NCI-H128 (cell line): ENCODE results near the gene KIFC3.
A peak's percentile ranks its signal among the peaks of the same experiment; 100 is the strongest.
"Not testable (repeated sequence)": the region's sequence is repeated elsewhere in the genome, so short reads cannot be mapped to it uniquely, and the experiment has no call there.

Experiments used
- DNase-seq: peaks from one replicate; lab custom pipeline; 2025; ENCODE audit not compliant: unreplicated experiment; lab: John Stamatoyannopoulos, UW

The KIFC3 gene

GRCh38 chr16:57742543-57742942 is 59.7 kb downstream of the KIFC3 start:
- DNase-seq: no peak

DNA sequence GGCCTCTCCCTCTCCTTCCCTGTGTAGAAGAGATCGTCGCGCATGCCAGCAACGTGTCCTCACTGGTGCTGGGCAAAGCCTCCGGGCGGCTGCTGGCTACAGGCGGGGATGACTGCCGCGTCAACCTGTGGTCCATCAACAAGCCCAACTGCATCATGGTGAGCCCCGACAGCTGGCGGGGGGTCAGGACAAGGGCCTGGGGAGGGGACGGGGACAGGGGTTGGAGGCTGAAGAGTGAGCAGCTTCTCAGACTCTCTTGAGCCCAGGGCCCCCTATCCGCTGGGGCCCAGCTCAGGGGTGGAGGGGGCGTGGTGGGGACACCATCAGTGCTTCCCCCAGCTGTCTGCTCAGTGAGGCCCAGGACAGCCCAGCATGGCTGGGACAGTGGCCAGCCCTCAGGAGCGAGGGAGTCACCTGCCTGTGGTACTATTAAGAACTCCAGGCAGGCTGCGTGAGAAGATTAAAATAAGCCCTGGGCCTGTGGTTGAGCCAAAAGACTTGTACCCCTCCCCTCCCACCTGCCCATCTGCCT is 60.6 kb downstream of the KIFC3 start:
- no peak for DNase-seq

GRCh38 chr16:57740423-57741071 is 61.7 kb downstream of the KIFC3 start:
- DNase-seq: no peak

DNA sequence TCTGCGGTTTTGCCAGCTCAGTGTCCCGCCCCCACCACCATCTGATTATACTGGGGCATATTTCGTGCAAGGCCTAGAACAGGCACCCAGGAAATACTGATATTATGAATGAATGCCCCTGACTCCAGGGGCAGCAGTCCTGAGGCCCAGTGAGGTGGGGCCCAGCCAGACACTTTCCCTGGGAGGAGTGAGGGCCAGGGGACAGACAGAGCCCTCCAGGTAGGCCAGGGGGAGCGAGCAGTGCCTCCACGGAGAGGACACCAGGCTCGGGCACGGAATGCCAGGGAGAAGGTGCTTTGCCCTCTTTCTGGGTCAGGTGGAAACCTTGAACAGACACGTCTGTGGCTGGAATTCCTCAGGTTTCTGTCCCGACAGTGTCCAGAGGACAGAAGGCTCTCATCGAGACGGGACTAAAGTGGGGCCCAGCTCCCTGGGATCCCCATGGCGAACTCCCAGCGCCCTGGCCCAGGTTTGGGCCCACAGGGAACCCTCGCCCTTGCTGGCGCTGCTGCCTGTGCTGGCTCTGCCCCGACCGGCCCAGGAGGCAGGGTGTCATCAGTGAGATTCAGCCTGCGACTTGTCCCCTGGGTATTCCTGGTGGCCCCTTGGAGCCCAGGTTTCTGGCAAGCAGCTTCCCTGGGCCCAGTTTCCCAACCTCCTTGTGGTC is 62.4 kb downstream of the KIFC3 start:
- no peak for DNase-seq

- DNase-seq: no peak
Measured at GRCh38 chr16:57738844-57739243, 63.4 kb downstream of the KIFC3 start.

DNA sequence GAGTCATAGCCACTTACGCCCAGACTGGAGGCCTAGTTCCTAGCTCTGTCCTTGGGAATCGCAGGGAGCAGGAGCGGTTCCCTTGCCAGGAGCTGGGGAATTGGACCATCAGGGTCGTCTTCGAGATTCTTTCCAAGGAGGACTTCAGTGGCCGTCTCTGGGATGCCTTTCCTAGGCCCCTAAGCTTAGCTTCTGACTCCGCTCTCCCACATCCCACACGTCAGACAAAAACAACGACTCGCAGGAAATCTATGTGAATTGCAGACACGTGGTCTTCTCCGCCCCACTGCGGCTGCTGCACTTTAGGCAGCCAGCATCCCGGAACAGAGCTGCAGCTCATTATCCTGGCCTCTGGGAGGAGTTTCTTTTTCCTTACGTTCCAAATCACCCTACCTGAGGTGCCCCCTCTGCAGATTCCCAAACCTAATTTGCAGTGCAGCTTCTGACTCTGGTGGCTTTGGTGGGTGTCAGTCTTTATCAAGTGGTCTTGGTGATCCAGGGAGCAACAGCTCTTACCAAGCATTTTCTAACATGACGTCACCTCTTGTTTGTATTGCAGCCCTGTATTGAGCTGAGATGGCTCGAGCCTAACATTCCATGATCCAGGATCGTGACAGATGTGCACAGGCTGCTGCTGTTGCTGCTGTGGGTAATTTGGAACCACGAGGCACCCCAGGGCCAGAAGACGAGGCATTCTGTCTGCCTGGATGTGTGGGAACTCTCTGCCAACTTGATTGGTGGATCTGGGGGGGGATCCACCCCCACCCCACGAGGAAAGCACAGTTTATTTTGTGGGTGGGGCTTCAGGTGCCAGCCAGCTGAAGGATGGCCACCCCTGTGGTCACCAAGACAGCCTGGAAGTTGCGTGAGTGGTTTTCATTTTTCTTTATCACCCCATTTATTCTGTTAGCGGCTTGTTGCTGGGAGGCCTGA is 65.6 kb downstream of the KIFC3 start:
- peak; percentile 2 for DNase-seq

DNA sequence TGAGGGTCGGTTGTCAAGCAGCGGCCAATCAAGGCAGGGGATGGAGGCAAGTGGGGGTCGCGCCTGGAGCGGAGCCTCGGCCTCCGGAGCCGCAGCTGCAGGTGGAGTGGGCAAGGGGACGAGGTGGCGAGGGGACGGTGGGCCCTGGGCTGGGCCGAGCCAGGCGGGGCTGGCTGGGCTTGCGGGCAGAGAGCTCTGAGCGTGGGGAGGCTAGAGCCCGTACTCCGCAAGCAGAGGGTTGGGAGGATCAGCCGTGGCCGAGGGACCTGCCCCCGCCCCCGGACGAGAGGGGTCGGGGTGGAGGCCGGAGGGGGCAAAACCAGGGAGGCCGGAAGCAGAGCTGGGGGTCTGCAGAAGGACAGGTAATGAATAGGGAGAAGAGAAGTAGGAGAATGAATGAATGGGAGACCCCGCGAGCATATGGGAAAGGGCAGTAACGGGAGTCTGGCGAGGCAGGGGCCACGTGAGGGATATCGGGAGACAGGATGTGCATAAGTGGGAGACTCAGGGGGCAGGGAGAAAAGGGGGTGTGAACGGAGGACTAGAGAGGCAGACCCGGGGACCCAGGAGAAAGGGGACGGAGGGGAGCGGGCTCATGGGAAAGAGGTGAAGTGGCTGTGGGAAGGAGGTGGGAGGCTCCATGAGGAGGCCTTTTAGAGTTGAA is 66.4 kb downstream of the KIFC3 start, which contains the start of gene KATNB1:
TSS of gene KATNB1 (plus strand) at position 16 of the 664 bp plus-strand sequence. CDS start 1,474 bp downstream, outside the sequence.
- DNase-seq: no peak

GRCh38 chr16:57734925-57735754 is 67.2 kb downstream of the KIFC3 start:
- peak; percentile 99 for DNase-seq

GRCh38 chr16:57734308-57734924 is 67.9 kb downstream of the KIFC3 start:
- no peak for DNase-seq

DNA sequence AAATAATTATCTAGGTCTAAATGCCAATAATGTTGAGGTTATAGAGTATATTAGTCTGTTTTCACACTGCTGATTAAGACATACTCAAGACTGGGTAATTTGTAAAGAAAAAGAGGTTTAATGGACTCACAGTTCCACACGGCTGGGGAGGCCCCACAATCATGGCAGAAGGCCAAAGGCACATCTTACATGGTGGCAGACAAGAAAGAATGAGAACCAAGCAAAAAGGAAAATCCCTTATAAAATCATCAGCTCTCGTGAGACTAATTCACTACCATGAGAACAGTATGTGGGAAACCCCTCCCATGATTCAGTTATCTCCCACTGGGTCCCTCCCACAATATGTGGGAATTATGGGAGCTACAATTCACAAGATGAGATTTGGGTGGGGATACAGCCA is 69.6 kb downstream of the KIFC3 start:
- DNase-seq: no peak

GRCh38 chr16:57732037-57732436 is 70.3 kb downstream of the KIFC3 start:
- DNase-seq: no peak

- no peak for DNase-seq
Measured at GRCh38 chr16:57730771-57731730, 71.2 kb downstream of the KIFC3 start.

DNA sequence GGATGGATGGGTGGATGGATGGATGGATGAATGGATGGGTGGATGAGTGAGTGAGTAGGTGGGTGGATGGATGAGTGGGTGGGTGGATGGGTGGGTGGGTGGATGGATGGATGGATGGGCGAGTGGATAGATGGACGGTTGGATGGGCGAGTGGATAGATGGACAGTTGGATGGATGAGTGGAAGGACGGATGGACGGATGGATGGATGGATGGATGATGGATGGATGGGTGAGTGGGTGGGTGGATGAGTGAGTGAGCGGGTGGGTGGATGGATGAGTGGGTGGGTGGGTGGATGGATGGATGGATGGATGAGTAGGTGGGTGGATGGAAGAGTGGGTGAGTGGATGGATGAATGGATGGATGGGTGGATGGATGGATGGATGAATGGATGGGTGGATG is 72.4 kb downstream of the KIFC3 start:
- DNase-seq: not testable (repeated sequence)

DNA sequence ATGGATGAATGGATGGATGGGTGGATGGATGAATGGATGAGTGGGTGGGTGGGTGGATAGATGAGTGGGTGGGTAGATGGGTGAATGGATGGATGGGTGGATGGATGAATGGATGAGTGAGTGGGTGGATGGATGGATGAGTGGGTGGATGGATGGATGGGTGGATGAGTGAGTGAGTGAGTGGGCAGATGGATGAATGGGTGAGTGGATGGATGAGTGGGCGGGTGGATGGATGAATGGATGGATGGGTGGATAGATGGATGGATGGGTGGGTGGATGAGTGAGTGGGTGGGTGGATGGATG is 73.2 kb downstream of the KIFC3 start:
- DNase-seq: no peak

DNA sequence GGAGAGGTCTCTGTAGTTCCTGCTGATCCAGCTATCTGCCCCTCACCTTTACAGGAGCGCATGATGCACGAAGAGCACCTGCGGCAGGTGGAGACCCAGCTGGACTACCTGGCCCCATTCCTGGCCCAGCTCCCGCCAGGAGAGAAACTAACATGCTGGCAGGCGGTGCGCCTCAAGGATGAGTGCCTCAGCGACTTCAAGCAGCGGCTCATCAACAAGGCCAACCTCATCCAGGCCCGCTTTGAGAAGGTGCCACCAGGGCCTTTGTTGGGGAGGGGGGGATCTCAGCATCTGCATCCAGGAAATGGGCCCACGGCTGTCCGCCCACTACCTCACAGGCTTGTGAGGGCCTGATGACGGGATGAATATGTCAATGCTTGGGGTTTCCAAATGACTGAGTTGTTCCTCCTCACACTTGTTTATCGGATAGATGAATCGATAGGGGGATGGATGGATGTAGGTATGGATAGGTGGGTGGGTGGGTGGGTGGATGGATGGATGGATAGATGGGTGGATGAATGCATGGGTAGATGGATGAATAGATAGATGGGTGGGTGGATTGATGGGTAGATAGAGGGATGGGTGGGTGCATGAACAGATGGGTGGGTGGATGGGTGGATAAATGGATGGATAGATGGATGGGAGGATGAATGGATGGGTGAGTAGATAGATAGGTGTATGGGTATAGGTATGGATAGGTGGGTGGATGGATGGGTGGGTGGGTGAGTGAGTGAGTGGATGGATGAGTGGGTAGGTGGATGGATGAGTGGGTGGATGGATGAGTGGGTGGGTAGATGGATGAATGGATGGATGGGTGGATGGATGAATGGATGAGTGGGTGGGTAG is 73.7 kb downstream of the KIFC3 start:
- DNase-seq: no peak

- no peak for DNase-seq
Measured at GRCh38 chr16:57727610-57728009, 74.7 kb downstream of the KIFC3 start.

DNA sequence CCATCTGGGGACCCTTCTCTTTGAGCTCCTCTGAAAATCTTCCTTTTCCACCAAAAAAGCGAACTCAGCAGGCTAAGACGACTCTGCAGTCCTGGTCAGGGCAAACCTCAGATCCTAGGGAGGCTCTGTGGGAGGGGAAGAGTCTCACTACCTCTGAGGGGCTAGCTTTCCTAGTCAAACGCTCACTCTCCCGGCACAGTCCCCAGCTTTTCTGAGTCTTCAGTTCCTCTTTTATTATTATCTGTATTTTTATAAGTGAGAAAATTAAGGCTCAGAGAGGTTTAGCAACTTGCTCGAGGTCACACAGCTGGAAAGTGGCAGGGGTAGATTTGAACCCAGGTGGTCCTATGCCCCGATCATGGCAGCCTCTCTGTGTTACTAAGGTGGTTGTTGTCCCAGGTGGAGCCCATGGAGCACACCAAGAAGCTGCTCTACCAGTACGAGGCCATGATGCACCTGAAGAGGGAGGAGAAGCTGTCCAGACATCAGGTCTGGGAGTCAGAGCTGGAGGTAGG is 75.8 kb downstream of the KIFC3 start:
- no peak for DNase-seq
